AG09309 (cell line): ENCODE measurements around the gene NPAS1.
"Not testable (repeated sequence)": the region's sequence is repeated elsewhere in the genome, so short reads cannot be mapped to it uniquely, and the experiment has no call there.

Source experiments
- DNase-seq: peaks from one replicate; pipeline ENCODE4 v3.0.0-alpha.2; 2010; ENCODE audit warnings: low read depth
- H3K4me3 ChIP-seq: 2 replicates; pipeline ENCODE4 v1.5.1; 2011; ENCODE audit warnings: mild to moderate bottlenecking, low read depth, low read length, moderate library complexity; ENCODE audit not compliant: control insufficient read depth
- TF ChIP-seq, protein P1 (sequence below): IDR thresholded peaks from 2 replicates; pipeline ENCODE4 v1.5.1; 2011; ENCODE audit warnings: mild to moderate bottlenecking, low read depth, low read length, inconsistent platforms; ENCODE audit not compliant: insufficient read depth, control insufficient read depth; ENCODE audit errors: missing control alignments

NPAS1 gene

DNA sequence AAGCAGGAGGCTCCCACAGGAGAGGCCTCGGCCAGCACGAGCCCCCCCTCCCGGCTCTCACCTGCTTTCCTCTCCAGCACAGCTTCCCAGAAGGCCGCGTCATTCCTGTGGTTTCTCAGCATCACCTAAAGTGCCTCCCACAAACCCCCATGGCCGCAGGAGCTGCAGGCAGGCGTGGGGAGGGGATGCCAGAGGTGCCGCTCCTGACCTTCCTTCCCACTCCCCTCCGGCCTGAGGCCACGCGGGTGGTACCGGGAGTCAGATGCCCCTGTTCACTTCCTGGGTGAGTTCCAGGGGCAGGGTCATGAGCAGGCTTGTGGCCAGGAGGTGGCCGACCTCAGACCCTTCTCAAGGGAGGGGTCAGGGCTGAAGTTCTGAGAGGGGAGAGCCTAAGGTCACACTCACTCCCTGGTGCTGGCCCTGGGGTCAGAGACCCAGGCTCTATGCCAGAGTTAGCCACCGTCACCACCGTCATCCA is 14.4 kb upstream of the NPAS1 start:
- TF ChIP-seq, protein P1, sequence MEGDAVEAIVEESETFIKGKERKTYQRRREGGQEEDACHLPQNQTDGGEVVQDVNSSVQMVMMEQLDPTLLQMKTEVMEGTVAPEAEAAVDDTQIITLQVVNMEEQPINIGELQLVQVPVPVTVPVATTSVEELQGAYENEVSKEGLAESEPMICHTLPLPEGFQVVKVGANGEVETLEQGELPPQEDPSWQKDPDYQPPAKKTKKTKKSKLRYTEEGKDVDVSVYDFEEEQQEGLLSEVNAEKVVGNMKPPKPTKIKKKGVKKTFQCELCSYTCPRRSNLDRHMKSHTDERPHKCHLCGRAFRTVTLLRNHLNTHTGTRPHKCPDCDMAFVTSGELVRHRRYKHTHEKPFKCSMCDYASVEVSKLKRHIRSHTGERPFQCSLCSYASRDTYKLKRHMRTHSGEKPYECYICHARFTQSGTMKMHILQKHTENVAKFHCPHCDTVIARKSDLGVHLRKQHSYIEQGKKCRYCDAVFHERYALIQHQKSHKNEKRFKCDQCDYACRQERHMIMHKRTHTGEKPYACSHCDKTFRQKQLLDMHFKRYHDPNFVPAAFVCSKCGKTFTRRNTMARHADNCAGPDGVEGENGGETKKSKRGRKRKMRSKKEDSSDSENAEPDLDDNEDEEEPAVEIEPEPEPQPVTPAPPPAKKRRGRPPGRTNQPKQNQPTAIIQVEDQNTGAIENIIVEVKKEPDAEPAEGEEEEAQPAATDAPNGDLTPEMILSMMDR, result no peak
- DNase-seq, result no peak
- no peak overlapping the region for H3K4me3 ChIP-seq

DNA sequence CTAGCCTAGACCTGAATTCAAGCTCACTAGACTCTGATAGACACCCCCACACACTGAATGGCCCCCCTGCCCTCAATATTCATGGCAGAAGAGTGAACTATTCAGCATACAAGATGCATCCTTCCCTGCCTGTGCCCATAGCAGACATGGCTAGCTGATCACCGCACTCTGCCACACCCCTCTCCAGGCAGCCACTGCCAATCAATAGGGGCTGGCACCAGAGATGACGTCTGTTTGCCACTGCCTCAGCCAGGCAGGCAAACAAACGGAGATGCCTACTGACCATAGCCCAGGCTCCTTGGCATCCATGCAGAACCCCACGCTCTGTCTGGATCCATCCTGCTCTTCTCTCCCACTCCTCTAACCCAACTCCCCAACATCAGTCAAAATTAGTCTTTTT is 13.8 kb upstream of the NPAS1 start:
- TF ChIP-seq, protein P1, result no peak
- H3K4me3 ChIP-seq, result no peak overlapping the region
- no peak for DNase-seq

DNA sequence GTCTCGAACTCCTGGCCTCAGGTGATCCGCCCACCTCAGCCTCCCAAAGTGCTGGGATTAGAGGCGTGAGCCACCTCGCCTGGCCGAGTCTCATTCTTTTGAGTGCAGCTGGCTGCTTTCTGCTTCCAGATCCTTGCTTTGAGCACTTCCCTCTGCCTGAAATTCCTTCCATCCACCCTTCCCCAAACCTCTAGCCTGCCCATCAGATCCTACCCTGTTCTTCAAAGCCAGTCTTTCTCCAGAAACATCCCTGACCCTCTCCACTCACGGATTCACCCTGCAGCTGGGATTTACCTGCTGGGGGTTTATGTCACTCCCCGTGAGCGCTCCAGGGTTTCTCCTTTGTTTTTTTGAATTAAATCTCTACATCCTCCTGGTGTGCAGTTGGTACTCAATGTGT is 13.1 kb upstream of the NPAS1 start:
- TF ChIP-seq, protein P1, result no peak
- H3K4me3 ChIP-seq, result no peak overlapping the region
- no peak for DNase-seq

DNA sequence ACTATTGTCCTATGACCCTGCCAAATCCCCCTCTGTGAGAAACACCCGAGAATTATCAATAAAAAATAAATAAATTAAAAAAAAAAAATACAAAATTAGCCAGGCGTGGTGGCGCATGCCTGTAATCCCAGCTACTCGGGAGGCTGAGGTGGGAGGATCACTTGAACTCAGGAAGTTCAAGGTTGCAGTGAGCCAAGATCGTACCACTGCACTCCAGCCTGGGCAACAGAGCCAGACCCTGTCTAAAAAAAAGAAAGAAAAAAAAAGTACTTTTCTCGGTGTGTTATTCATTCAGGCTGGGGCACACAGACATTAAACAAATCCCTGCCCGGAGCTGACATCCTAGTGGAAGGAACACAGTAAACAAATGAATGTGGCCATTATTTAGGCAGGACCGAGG is 9.1 kb upstream of the NPAS1 start:
- not testable (repeated sequence) for H3K4me3 ChIP-seq, DNase-seq

DNA sequence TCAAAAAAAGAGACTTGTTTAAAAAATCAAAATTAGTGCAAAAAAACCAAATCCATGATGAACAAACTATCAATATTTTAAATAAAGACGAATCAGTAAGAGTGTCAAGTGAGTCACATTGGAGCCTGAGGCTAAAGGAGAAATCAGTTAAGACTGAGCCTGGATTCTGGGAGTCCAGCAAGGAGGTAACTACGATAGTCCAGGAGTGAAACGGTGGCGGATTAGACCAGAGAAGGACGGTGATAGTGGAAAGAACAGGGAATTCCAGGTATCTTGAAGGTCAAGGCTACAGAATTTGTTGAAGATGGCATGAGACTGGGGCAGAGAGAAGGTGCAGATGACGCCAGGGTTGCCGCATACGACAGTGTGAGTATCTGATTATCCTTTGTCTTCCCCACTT is 7.0 kb upstream of the NPAS1 start:
- TF ChIP-seq, protein P1, result no peak
- DNase-seq, result no peak
- no peak overlapping the region for H3K4me3 ChIP-seq

DNA sequence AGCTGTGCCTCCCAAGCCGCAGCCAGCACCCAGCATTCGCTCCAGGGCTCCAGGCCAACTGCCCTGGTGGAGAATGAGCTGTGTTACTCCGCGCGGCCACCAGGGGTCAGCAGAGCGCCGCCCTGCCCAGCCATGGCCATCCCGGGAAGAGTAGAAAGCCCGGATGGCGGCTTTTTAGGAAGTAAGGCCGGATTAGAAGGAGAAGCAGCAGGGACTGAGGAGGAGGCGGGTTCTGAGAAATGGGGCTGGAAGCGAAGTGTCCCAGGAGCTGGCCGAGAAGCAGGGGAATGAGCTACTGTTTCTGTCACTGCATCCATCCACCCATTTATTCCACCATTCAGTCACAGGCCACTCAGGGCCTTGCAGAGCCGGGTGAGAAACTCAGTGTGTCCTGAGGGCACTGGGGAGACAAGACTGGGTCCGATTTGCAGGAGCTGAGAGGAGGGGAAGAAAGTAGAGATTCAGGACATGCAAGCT is 6.6 kb upstream of the NPAS1 start:
- peak; percentile 3 for DNase-seq
- TF ChIP-seq, protein P1, result peak; percentile 99
- no peak overlapping the region for H3K4me3 ChIP-seq

DNA sequence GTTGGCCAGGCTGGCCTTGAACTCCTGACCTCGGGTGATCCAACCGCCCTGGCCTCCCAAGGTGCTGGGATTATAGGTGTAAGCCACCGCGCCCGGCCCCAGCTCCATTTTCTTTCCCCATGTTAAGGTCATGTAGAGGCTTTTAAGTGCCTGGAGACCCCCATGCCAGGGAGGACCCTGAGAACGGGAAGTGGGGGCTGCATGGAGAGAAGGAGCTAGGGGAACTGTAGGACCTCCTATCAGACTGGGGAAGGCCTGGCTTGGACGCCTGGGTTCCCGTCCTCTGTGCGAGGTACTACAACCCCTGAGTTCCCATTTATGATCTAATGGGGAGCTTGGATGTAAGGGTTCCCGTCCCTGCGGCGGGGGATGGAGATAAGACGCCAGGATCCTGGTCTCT is 714 bp upstream of the NPAS1 start:
- H3K4me3 ChIP-seq, result no peak overlapping the region
- no peak for DNase-seq
- TF ChIP-seq, protein P1, result no peak
